GM10847 (cell line): ENCODE measurements around the gene EXOC6B.

Experiments used
- POLR2A ChIP-seq: IDR thresholded peaks from 2 replicates; pipeline ENCODE4 v1.6.1; 2011; ENCODE audit not compliant: insufficient read length; ENCODE audit errors: extremely low read depth

Gene EXOC6B

DNA sequence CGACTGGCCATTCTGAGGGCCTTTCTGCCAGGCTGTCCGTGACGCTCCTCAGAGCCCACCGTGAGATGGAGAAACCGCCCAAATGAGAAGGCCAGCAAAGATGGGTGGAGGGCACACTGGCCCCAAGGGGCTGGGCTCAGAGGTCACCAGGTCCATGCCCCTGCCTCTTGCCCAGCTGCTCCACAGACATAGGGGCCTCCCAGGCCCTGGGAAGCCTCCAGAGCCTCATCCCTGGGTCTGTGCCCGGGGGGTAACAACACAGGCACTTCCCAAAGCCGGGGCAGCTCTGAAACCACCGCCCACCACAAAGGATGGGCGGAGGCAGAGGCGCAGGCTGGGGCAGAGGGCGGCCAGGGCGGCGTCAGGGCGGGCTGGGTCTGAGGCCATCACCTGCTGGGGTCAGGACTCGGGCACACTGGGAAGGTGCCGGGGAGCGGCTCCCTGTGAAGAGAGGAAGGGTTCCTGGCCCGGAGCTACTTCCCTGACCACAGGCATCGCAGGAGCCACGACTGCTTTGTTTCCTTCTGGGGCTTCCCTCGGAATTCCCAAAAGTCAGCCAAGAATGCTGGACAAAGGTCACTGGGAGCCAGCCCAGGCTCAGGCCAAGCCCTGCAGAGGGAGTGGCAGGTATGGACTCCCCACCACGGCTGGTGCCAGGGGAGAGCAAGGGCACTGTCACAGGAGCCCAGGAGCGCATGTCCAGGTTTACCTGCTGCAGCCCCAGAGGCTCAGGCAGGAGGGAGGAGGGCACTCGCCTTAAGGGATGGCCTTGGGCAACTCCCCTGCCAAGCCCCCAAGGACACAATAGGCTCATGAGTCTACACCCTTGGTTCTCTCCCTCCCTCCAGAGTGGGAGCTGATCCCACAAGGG, 687.6 kb downstream of the EXOC6B start:
- TF ChIP-seq POLR2A = no peak

GRCh38 chr2:72137498-72138010, 688.3 kb downstream of the EXOC6B start:
- no peak for TF ChIP-seq POLR2A

DNA sequence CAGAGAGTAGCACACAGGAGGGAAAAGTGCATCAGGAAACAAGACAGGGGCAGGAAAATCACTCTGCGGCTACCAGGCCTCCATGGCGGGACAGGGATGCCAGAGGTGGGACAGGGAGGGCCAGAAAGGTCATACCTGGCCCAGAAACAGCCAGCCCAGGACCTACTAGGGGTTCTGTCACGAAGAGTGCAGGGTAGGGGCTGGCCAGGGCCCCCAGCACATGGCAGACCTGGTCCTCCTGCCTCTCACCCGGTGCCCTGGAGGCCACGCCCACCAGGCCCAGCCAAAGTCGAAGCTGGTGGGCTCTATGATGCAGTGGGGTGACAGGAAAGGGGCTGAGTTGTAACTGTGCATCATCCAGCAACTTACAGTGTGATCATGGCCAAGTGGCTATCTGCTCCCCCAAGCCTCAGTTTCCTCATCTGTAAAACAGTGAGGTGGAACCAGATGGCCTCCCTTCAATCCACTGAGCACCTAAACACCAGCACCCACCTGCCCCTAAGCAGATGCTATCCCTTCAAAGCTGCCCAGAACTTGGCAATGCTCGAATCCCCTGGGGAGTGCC, 688.8 kb downstream of the EXOC6B start:
- no peak for TF ChIP-seq POLR2A

DNA sequence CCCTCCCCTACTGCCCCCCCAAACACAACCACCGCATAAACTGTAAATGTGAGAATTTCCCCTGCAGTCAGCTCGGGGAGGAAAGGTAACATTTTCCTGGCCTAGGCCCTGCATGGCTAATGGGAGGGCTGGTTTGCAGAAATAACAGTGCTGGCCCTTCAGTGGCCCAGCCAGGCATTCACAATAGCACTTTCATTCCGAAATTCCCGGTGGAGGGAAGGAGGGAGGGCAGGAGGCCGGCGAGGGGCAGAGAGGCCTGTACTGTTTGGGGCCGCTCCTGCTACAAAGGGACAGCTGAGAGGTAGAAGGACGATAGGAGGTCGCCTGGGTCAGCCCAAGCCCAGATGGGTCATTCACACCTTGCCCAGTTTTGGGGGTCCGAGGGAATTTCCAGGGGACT, 689.5 kb downstream of the EXOC6B start:
- no peak for TF ChIP-seq POLR2A

DNA sequence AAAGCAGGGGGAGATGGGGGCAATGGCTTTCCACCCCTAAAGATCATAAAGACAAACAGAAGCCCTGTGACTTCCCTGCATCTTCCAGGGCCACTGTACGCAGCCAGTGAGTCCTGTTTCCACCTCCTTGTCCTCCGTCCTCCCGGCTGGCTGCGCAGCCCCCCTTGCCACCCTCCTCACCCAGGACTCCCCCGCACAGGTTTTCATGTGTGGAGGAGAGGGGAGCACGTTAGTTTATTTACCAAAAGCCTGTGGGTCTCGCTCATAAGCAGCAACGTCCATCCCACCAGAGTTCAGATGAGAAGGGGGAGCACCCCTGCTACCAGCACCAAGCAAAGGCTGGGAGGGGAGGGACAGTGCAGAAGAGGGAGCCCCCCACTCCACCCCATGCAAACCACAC, 689.9 kb downstream of the EXOC6B start:
- TF ChIP-seq POLR2A = no peak

GRCh38 chr2:72134997-72135800, 690.6 kb downstream of the EXOC6B start:
- no peak for TF ChIP-seq POLR2A

- no peak for TF ChIP-seq POLR2A
These were observed 691.3 kb downstream of the EXOC6B start for GRCh38 chr2:72134408-72134996.

DNA sequence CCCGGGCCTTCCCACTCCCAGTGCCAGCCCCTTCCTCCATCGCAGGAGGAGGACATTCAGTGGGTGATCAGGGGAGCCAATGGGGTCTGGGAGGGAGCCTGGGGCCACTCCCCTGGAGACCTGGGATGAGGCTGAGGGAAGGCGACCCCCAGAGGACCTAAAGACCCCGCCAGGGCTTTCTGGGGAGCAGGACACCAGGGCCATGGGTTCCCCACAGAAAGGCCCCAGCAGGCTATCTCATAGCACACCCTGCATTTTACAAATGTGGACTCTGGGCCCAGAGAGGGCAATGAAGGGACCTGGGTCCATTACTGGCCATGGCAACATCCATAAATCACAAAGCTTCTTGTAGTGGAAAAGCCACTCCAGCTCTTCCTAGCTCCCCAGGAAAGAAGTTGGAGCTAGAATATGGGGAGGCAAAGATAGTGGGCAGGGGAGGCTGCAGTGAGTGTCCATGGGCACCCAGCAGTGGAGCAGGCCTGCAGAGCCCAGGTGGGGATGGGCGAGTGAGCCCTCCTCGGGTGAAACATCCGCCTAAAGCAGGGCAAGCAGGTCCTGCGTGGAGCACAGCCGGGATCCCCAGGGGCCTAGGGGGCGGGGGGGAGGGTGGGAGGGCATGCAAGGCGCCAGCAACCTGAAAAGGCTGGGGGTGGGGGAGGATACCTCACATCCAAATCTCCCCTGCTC, 692.0 kb downstream of the EXOC6B start:
- no peak for TF ChIP-seq POLR2A

DNA sequence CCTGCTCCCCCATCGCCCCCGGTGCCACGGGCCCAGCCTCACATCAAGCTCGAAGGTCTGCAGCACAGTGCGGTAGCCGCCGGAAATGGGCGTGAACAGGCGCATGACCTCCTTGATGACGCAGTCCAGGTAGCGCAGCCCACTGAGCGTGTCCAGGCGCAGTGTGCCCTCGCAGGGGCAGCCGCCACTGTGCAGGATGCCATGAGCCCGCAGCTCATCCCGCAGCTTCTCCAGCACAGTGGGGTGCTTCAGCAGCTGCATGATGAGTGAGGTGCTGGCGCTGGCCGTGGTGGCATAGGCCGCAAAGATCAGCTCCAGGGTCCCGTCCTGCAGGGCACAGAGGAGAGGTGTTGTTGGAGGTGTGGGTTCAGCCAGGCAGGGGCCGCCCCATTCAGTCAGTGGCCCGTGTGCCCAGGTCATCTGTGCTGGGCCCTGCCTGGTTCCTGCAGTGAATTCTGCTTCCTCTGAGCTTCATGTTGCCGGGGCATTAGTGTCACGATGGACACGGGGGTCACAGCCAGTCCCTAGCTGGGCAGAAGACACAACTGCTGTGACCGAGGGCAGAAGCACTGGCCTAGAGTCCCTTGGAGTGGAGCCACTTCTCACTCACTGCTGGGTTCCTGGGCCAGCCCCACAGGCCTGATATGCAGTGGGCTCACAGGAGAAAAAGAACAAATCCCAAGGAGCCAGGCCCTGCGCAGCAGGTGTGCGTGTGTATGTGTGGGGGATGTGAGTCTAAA, 692.7 kb downstream of the EXOC6B start:
- TF ChIP-seq POLR2A = no peak

- no peak for TF ChIP-seq POLR2A
These were observed 693.7 kb downstream of the EXOC6B start for GRCh38 chr2:72131916-72132841.

- no peak for TF ChIP-seq POLR2A
These were observed 694.4 kb downstream of the EXOC6B start for GRCh38 chr2:72131371-72131891.

- no peak for TF ChIP-seq POLR2A
These were observed 695.0 kb downstream of the EXOC6B start for GRCh38 chr2:72130659-72131360.

DNA sequence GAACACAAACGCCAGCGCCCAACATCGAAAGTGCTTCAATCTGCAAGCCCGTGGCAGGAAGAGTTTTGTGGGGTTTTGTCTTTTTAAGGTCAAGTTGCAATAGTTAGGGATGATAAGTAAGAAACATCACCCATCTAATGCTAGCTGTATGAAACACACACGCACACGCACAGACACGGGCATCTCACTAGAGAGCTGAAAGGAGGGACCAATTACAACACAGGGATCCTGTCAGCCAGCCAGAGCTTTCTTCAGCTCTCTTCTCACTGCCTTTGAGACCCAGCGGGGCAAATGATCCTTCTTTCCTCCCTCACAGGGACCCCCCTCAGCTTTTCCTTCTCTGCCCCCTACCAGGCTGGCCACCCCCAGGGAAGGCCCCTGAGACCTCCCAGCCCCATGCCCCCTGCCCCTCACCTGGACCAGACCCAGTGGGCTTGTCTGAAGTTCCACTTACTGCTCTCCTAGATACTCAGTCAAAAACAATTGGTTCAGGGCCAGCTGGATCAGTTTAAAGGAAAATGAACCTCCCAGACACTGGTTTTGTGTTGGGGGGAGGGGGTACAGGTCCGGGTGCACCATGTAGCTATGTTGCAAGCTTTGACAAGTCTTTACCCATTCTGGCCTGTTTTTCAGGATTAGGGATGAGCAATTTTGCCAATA, 696.0 kb downstream of the EXOC6B start:
- TF ChIP-seq POLR2A = no peak
